Stimulated activated CD4-positive, alpha-beta T cell treated with anti-CD3 and anti-CD28 coated beads, Interleukin-15, amount 100 ng/mL, for 24 hours (primary cell): ENCODE results near the gene MAN1C1.
A peak's percentile ranks its signal among the peaks of the same experiment; 100 is the strongest.
"Not testable (repeated sequence)": the region's sequence is repeated elsewhere in the genome, so short reads cannot be mapped to it uniquely, and the experiment has no call there.

Experiments used
- DNase-seq: peaks from one replicate; pipeline ENCODE4 v3.0.0-alpha.2; 2020

The MAN1C1 gene

GRCh38 chr1:25583519-25584370 is 32.8 kb upstream of the MAN1C1 start:
- DNase-seq = no peak

GRCh38 chr1:25586181-25586588 is 30.4 kb upstream of the MAN1C1 start:
- DNase-seq = no peak

DNA sequence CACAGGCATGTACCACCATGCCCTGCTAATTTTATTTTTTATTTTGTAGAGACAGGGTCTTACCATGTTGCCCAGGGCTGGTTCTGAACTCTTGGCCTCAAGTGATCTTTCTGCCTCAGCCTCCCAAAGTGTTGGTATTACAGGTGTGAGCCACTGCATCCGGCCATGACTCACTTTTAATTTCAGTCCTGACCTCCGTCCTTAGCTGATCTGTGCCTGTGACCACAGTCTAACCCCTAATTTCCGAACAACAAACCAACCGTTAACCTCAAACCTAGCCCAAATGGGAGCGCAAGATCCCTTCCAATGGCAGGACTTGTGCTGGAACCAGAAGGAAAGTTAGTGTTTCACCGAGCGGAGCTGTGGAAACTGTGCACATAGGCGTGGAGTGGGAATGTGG is 29.3 kb upstream of the MAN1C1 start:
- DNase-seq = no peak

GRCh38 chr1:25588224-25588623 is 28.4 kb upstream of the MAN1C1 start:
- not testable (repeated sequence) for DNase-seq

DNA sequence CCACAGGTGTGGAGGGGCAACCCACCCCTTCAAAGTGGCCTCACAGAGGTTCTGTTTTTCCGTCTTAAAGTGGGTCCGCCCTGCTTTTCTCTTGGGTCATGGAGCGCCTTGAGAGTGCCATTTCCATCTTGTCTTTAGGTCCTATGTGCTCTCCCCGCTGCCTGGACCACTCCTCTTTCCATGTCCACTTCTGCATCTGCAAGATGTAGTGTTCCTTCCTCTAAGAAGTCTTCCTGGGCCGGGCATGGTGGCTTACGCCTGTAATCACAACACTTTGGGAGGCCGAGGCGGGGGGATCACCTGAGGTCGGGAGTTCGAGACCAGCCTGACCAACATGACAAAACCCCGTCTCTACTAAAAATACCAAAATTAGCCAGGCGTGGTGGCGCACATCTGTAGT is 27.8 kb upstream of the MAN1C1 start:
- DNase-seq = not testable (repeated sequence)

- DNase-seq = no peak
These were observed 26.3 kb upstream of the MAN1C1 start for GRCh38 chr1:25590096-25590824.

DNA sequence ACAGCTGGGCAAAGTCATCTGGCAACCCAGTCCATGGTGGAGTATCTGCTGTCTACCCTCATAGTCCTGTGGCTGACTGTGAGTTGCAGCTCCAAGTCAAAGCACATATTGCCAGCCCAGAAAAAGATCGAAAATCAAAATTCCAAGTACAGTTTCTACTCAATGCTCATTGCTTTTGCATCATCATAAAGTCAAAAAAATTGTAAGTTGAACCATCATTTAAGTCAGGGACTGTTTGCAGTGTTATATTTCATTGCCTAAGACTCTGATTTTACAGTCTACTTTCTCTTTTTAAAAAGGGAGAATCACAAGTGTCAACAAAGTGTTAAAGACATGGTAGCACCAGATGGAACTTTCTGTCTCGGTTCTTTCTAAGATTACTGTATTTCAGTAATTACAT is 22.7 kb upstream of the MAN1C1 start:
- no peak for DNase-seq

- no peak for DNase-seq
These were observed 21.6 kb upstream of the MAN1C1 start for GRCh38 chr1:25594971-25595370.

DNA sequence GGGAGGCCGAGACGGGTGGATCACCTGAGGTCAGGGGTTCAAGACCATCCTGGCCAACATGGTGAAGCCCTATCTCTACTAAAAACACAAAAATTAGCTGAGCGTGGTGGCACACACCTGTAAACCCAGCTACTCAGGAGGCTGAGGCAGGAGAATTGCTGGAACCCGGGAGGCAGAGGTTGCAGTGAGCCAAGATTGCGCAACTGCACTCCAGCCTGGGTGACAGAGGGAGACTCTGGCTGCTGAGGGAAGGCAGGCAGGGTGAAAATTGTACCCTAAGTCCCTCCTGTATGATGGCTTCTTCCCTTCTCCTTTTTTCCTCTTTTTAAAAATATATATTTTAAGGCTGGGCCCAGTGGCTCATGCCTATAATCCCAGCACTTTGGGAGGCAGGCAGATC is 19.9 kb upstream of the MAN1C1 start:
- not testable (repeated sequence) for DNase-seq

DNA sequence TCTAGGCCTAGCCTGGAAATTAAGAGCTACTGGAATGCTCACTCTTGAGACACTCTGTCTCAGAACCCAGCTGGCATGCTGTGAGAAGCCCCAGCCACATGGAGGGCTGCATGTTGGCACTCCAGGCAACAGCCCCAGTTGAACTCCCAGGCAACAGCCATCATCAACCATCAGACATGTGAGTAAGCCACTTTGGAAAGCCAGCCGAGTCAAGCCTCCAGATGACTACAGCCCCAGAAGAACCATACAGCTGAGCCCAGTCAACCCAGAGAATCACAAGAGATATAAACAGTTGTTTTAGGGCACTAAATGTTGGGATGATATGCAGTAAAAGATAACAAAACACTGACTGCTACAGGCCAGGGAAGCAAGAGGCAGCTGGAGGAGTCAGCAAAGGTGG is 17.7 kb upstream of the MAN1C1 start:
- DNase-seq = no peak

- DNase-seq = no peak
These were observed 16.5 kb upstream of the MAN1C1 start for GRCh38 chr1:25599969-25600610.

DNA sequence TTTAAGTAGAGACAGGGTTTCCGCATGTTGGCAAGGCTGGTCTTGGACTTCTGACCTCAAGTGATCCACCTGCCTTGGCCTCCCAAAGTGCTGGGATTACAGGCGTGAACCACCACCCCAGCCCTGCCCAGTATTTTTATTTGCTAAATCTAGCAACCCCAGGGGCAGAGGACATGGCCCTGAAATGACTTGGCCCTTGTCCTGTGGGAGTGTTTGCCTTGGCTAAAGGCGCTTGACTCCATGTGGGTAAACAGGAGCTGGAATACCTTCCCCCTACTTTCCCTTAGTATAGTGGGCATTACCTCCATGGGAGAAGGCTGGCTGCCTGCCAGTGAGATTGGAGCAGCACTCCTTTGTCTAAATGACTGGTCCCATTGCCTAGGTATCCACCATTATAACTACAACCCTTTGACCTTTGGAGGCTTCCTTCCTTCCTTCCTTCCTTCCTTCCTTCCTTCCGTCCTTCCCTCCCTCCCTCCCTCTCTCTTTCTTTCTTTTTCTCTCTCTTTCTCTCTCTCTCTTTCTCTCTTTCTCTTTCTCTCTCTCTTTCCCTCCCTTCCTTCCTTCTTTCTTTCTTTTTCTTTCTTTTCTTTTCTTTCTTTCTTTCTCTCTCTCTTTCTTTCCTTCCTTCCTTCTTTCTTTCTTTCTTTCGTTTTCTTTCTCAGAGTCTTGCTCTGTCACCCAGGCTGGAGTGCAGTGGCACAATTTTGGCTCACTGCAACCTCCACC is 15.5 kb upstream of the MAN1C1 start:
- not testable (repeated sequence) for DNase-seq

DNA sequence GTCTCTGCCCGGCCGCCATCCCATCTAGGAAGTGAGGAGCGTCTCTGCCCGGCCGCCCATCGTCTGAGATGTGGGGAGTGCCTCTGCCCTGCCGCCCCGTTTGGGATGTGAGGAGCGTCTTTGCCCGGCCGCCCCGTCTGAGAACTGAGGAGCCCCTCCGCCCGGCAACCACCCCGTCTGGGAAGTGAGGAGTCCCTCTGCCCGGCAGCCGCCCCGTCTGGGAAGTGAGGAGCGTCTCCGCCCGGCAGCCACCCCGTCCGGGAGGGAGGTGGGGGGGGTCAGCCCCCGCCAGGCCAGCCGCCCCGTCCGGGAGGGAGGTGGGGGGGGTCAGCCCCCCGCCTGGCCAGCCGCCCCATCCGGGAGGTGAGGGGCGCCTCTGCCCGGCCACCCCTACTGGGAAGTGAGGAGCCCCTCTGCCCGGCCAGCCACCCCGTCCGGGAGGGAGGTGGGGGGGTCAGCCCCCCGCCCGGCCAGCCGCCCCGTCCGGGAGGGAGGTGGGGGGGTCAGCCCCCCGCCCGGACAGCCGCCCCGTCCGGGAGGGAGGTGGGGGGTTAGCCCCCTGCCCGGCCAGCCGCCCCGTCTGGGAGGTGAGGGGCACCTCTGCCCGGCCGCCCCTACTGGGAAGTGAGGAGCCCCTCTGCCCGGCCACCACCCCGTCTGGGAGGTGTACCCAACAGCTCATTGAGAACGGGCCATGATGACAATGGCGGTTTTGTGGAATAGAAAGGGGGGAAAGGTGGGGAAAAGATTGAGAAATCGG is 12.6 kb upstream of the MAN1C1 start:
- DNase-seq = not testable (repeated sequence)

DNA sequence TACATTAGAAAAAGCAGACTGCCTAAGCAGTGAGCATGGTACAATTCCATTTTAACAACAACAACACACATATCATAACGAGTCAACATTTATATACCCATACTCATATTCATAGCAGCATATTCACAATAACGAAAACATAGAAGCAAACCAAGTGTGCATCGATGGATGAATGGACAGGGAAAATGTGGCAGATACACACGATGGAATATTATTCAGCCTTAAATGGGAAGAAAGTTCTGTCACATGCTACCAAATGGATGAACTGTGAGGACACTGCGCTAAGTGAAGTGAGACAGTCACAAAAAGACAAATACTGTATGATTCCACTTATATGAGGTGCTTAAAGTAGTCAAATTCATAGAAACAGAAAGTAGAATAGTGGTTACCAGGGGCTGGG is 9.5 kb upstream of the MAN1C1 start:
- DNase-seq = no peak

- peak; percentile 96 for DNase-seq
These were observed 8.0 kb upstream of the MAN1C1 start for GRCh38 chr1:25608488-25609178.

- DNase-seq = no peak
These were observed 6.7 kb upstream of the MAN1C1 start for GRCh38 chr1:25609921-25610320.

- DNase-seq = peak; percentile 13
These were observed 5.6 kb upstream of the MAN1C1 start for GRCh38 chr1:25610822-25611630.

DNA sequence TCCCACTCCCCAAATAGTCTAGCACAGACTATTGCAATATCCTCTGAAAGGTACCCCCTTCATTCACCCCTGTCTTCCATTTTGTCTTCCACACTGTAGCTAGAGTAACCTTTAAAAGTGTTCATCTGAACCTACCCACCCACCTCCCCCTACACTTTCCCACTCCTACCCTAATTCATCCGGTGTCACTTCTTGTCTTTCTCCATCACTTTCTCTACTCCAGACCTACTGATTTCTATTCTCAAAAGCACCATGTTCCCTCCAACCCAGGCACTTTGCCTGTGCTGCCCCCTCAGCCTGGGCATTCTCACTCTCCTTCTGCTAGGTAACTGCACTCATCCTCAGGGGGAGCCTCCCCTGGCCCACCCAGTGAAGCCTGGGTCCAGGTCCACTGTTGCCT is 4.7 kb upstream of the MAN1C1 start:
- DNase-seq = no peak

DNA sequence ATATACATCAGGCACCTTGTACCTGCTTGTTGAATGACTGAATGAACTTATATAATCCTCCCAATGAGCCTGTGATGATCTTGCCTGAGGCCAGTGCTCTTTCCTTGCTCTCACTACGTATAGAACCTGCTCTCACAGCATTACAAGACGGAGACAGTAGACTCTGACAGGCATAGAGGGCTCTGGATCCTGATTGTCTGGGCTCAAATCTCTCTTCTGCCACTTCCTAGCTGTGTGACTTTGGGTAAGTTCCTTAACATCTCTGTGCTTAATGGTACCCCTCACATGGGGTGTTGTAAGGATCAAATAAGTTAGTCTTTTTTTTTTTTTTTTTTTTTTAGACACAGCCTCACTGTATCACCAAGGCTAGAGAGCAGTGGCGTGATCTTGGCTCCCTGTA is 4.2 kb upstream of the MAN1C1 start:
- DNase-seq = no peak

- DNase-seq = no peak
These were observed 3.5 kb upstream of the MAN1C1 start for GRCh38 chr1:25613091-25613490.
